ENCODE results near the gene STYXL1.
"Not testable (repeated sequence)": the region's sequence is repeated elsewhere in the genome, so short reads cannot be mapped to it uniquely, and the experiment has no call there.

GRCh38 chr7:76093531-76093930 is 45.7 kb upstream of the STYXL1 start:
- TF ChIP-seq CTCF (IDR thresholded peaks at IDR 0.05 in 4 of 5, conservative IDR thresholded peaks at IDR 0.05 in 1 of 5); POLR2A (IDR thresholded peaks at IDR 0.05): not testable (repeated sequence)

All from gastrocnemius medialis (tissue), 4 donors.